Activated gamma-delta T cell treated with anti-CD3 and anti-CD28 coated beads, Interleukin-2, amount 50 U/mL, for 16 hours (primary cell): ENCODE measurements around the gene HRK.

Experiments used
- DNase-seq: peaks from one replicate; pipeline ENCODE4 v3.0.0-alpha.2; 2020; ENCODE audit warnings: low read depth

The HRK gene

GRCh38 chr12:116867523-116867922 lies 13.7 kb downstream of the HRK start:
- DNase-seq = no peak

GRCh38 chr12:116864371-116865160 lies 16.7 kb downstream of the HRK start:
- no peak for DNase-seq

GRCh38 chr12:116863275-116863767 lies 17.9 kb downstream of the HRK start:
- no peak for DNase-seq

- no peak for DNase-seq
These were observed 19.1 kb downstream of the HRK start for GRCh38 chr12:116862167-116862566.

- no peak for DNase-seq
These were observed 19.9 kb downstream of the HRK start for GRCh38 chr12:116861320-116861719.

- no peak for DNase-seq
These were observed 21.0 kb downstream of the HRK start for GRCh38 chr12:116860263-116860662.

GRCh38 chr12:116859079-116859478 lies 22.2 kb downstream of the HRK start:
- DNase-seq = no peak

- DNase-seq = no peak
These were observed 24.5 kb downstream of the HRK start for GRCh38 chr12:116856729-116857128.

GRCh38 chr12:116855744-116856470 lies 25.3 kb downstream of the HRK start:
- DNase-seq = no peak

- DNase-seq = no peak
These were observed 27.7 kb downstream of the HRK start for GRCh38 chr12:116853507-116853906.

- no peak for DNase-seq
These were observed 28.9 kb downstream of the HRK start for GRCh38 chr12:116852303-116852702.

GRCh38 chr12:116849216-116849615 lies 32.0 kb downstream of the HRK start:
- no peak for DNase-seq

- no peak for DNase-seq
These were observed 38.2 kb downstream of the HRK start for GRCh38 chr12:116843085-116843484.

- no peak for DNase-seq
These were observed 41.9 kb downstream of the HRK start for GRCh38 chr12:116839287-116839830.

- DNase-seq = no peak
These were observed 42.9 kb downstream of the HRK start for GRCh38 chr12:116838365-116838764.

- DNase-seq = no peak
These were observed 44.1 kb downstream of the HRK start for GRCh38 chr12:116837097-116837496.

- DNase-seq = no peak
These were observed 45.8 kb downstream of the HRK start for GRCh38 chr12:116835484-116835883.

GRCh38 chr12:116833474-116833873 lies 47.8 kb downstream of the HRK start:
- no peak for DNase-seq

- no peak for DNase-seq
These were observed 48.9 kb downstream of the HRK start for GRCh38 chr12:116832353-116832752.

- no peak for DNase-seq
These were observed 53.8 kb downstream of the HRK start for GRCh38 chr12:116827432-116827831.

GRCh38 chr12:116821291-116821690 lies 60.0 kb downstream of the HRK start:
- no peak for DNase-seq

- no peak for DNase-seq
These were observed 61.1 kb downstream of the HRK start for GRCh38 chr12:116820064-116820656.
